Body of pancreas (tissue), 4 donors: ENCODE data around the gene OTOGL.

Source experiments
- CTCF ChIP-seq, 7 experiments: fragments of 450-650 bp in 4 of 7; fragments of 200-600 bp in 3 of 7; sonication (generic) in 3 of 7; IDR thresholded peaks; one replicate each; pipeline ENCODE4 v1.5.1; 2016 to 2019; ENCODE audit warnings: antibody characterized with exemption in 7 of 7
- POLR2A ChIP-seq, 3 donors: fragments of 450-650 bp; IDR thresholded peaks; one replicate each; pipeline ENCODE4 v1.6.1; 2016; ENCODE audit warnings: antibody characterized with exemption in 3 of 3, mild to moderate bottlenecking in 2 of 3

DNA sequence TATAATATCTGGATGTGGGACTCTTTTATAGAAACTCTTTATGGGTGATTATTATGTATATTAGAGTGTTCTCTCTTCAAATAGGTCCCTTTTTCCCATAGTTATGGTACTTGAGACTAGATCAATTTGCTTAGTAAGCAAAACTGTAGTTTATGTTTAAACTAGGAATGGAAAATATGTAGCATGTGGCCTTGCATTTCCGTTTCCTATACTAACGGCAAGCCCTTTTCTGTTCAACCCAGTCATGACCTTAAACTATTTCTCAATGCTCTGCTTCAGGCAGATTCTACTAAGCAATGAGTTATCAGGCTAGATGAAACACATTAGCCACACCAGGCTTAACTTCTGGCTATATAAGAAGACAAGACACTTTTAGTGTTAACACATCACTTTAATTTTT lies 84.6 kb downstream of the OTOGL start:
- TF ChIP-seq CTCF (IDR thresholded peaks at IDR 0.05) (no peak), POLR2A (IDR thresholded peaks at IDR 0.05) (no peak)
